ENCODE measurements around the gene SCO2.
A peak's percentile ranks its signal among the peaks of the same experiment; 100 is the strongest.
"Not testable (repeated sequence)": the region's sequence is repeated elsewhere in the genome, so short reads cannot be mapped to it uniquely, and the experiment has no call there.

The SCO2 gene

GRCh38 chr22:50550395-50550794, 25.0 kb upstream of the SCO2 start:
- FAIRE-seq: no peak

- FAIRE-seq: no peak
These were observed 23.8 kb upstream of the SCO2 start for GRCh38 chr22:50548921-50549790.

- no peak for FAIRE-seq
These were observed 22.9 kb upstream of the SCO2 start for GRCh38 chr22:50548040-50548920.

GRCh38 chr22:50547263-50547985, 22.0 kb upstream of the SCO2 start:
- FAIRE-seq: no peak

- FAIRE-seq: no peak
These were observed 21.2 kb upstream of the SCO2 start for GRCh38 chr22:50546326-50547262.

GRCh38 chr22:50545522-50546325, 20.3 kb upstream of the SCO2 start, which contains the start of gene KLHDC7B:
Gene KLHDC7B, plus strand, starts transcription at chr22:50545899. Its CDS starts 345 bp downstream, at chr22:50546244.
- no peak for FAIRE-seq

GRCh38 chr22:50544746-50545253, 19.4 kb upstream of the SCO2 start:
- FAIRE-seq: no peak

- no peak for FAIRE-seq
These were observed 18.8 kb upstream of the SCO2 start for GRCh38 chr22:50544078-50544745.

GRCh38 chr22:50542416-50542927, 17.1 kb upstream of the SCO2 start:
- FAIRE-seq: no peak

- FAIRE-seq: not testable (repeated sequence)
These were observed 16.2 kb upstream of the SCO2 start for GRCh38 chr22:50541667-50542026.

- peak; percentile 29 for FAIRE-seq
These were observed 15.0 kb upstream of the SCO2 start for GRCh38 chr22:50540381-50540780.

- FAIRE-seq: no peak
These were observed 12.4 kb upstream of the SCO2 start for GRCh38 chr22:50537765-50538164.

- no peak for FAIRE-seq
These were observed 10.8 kb upstream of the SCO2 start for GRCh38 chr22:50536226-50536625.

- no peak for FAIRE-seq
These were observed 9.7 kb upstream of the SCO2 start for GRCh38 chr22:50535113-50535512.

- not testable (repeated sequence) for FAIRE-seq
These were observed 8.7 kb upstream of the SCO2 start for GRCh38 chr22:50533856-50534711.

- FAIRE-seq: no peak
These were observed 7.7 kb upstream of the SCO2 start for GRCh38 chr22:50532824-50533796.

- no peak for FAIRE-seq
These were observed 6.7 kb upstream of the SCO2 start for GRCh38 chr22:50531962-50532674.
